GM10847 (cell line): ENCODE measurements around the gene USP14.

Experiments used
- POLR2A ChIP-seq: IDR thresholded peaks from 2 replicates; pipeline ENCODE4 v1.6.1; 2011; ENCODE audit not compliant: insufficient read length; ENCODE audit errors: extremely low read depth

Gene USP14

GRCh38 chr18:158128-159036 lies at the start of gene USP14:
Gene USP14, plus strand, starts transcription at chr18:158557. Its CDS starts 142 bp downstream, at chr18:158699.
- peak; percentile 52 for TF ChIP-seq POLR2A

- no peak for TF ChIP-seq POLR2A
These were observed 46.9 kb upstream of the USP14 start for GRCh38 chr18:111306-112014.

GRCh38 chr18:135045-135444 lies 23.3 kb upstream of the USP14 start:
- no peak for TF ChIP-seq POLR2A

- no peak for TF ChIP-seq POLR2A
These were observed 21.9 kb upstream of the USP14 start for GRCh38 chr18:136433-136832.

GRCh38 chr18:137327-137726 lies 21.0 kb upstream of the USP14 start:
- TF ChIP-seq POLR2A = no peak

GRCh38 chr18:140670-141266 lies 17.6 kb upstream of the USP14 start:
- no peak for TF ChIP-seq POLR2A

- no peak for TF ChIP-seq POLR2A
These were observed 9.5 kb upstream of the USP14 start for GRCh38 chr18:148841-149240.

- TF ChIP-seq POLR2A = no peak
These were observed 4.2 kb upstream of the USP14 start for GRCh38 chr18:154151-154550.

GRCh38 chr18:155688-156087 lies 2.7 kb upstream of the USP14 start:
- TF ChIP-seq POLR2A = no peak

- TF ChIP-seq POLR2A = no peak
These were observed 1.7 kb upstream of the USP14 start for GRCh38 chr18:156514-157230.

GRCh38 chr18:159037-159652 lies 788 bp downstream of the USP14 start:
- TF ChIP-seq POLR2A = no peak

GRCh38 chr18:159933-160332 lies 1.6 kb downstream of the USP14 start:
- TF ChIP-seq POLR2A = no peak

- no peak for TF ChIP-seq POLR2A
These were observed 2.6 kb downstream of the USP14 start for GRCh38 chr18:160831-161570.

- TF ChIP-seq POLR2A = no peak
These were observed 14.0 kb downstream of the USP14 start for GRCh38 chr18:172361-172760.

GRCh38 chr18:179499-179898 lies 21.1 kb downstream of the USP14 start:
- no peak for TF ChIP-seq POLR2A

- TF ChIP-seq POLR2A = no peak
These were observed 23.4 kb downstream of the USP14 start for GRCh38 chr18:181711-182110.
